ENCODE data around the gene COL4A2. TPM values are rescaled to one million over a fixed set of nuclear protein-coding genes. Genes with fewer than 3 reads are reported as not detected.

Gene COL4A2
- total RNA-seq, 1 experiment from 2014 or later = 1.6 TPM

DNA sequence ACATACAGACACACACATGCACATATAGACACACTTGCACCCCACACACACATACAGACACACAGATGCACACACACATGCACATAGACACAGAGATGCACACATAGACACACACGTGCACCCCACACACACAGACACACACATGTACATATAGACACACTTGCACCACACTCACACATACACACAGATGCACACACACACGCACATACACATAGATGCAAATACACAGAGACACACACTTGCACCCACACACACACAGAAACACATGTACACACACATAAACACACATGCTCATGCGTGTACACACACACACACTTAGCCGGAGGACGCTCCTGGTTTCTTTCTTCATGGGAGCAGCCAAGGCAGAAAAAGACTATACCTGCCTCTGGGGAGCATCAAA is 10.0 kb downstream of the COL4A2 start:
- H3K36me3 ChIP-seq (ENCODE audit: control insufficient read depth in 1 of 2, insufficient read depth in 2 of 2, low read length in 2 of 2) = no peaks in the 10 kb centered on the region
- ChIA-PET RAD21 (ENCODE audit: low non-redundant PET in 1 of 2, low total read pairs in 2 of 2, uncharacterized antibody in 2 of 2, unreplicated experiment in 2 of 2) (no interaction called here), CTCF (no interaction called here), POLR2A (no interaction called here)
- no peak for TF ChIP-seq POLR2AphosphoS5 (IDR thresholded peaks at IDR 0.05; ENCODE audit: low read depth, low read length)
- TF ChIP-seq ELF1 (IDR thresholded peaks at IDR 0.05; ENCODE audit: borderline replicate concordance, low read depth) = no peak
- TF ChIP-seq SIN3A (IDR thresholded peaks at IDR 0.05; ENCODE audit: low read depth) = no peak
- TF ChIP-seq, protein P1, sequence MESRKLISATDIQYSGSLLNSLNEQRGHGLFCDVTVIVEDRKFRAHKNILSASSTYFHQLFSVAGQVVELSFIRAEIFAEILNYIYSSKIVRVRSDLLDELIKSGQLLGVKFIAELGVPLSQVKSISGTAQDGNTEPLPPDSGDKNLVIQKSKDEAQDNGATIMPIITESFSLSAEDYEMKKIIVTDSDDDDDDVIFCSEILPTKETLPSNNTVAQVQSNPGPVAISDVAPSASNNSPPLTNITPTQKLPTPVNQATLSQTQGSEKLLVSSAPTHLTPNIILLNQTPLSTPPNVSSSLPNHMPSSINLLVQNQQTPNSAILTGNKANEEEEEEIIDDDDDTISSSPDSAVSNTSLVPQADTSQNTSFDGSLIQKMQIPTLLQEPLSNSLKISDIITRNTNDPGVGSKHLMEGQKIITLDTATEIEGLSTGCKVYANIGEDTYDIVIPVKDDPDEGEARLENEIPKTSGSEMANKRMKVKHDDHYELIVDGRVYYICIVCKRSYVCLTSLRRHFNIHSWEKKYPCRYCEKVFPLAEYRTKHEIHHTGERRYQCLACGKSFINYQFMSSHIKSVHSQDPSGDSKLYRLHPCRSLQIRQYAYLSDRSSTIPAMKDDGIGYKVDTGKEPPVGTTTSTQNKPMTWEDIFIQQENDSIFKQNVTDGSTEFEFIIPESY (IDR thresholded peaks at IDR 0.05; ENCODE audit: extremely low read depth, insufficient replicate concordance, low read length) = no peak
- peaks cover 22 to 24% of the 10 kb centered on the region in 2 experiments for H3K4me1 ChIP-seq (ENCODE audit: control insufficient read depth in 1 of 2, insufficient read depth in 2 of 2, low read length in 2 of 2)
- H3K79me2 ChIP-seq (ENCODE audit: insufficient read depth, low read length) = no peaks in the 10 kb centered on the region
- no peak overlapping the region for H3K4me2 ChIP-seq (ENCODE audit: low read length)
- no peak overlapping the region for H3K9ac ChIP-seq (ENCODE audit: low read length)
- no peaks in the 10 kb centered on the region for H4K20me1 ChIP-seq (ENCODE audit: insufficient read depth)
- H3K9me3 ChIP-seq (ENCODE audit: control insufficient read depth in 1 of 2, insufficient read depth in 1 of 2, low read depth in 1 of 2, low read length in 2 of 2) = no peaks in the 10 kb centered on the region
- no peak overlapping the region for H2AFZ ChIP-seq (ENCODE audit: low read depth, low read length, poor library complexity, severe bottlenecking)
- no peaks in the 10 kb centered on the region for H3K9me2 ChIP-seq (ENCODE audit: insufficient read depth)
- DNase-seq (ENCODE audit: low read depth, low spot score) = no peak
- no peak overlapping the region for H3K4me3 ChIP-seq (replicated peaks in 1 of 2; ENCODE audit: low read depth in 1 of 2, low read length in 2 of 2)
- H3K27ac ChIP-seq (ENCODE audit: low read depth, low read length) = no peak overlapping the region
- H3K27me3 ChIP-seq (ENCODE audit: insufficient read depth, low read length) = 0 out of 2 replicates have a peak, but pooled peaks cover under 1% of the 10 kb centered on the region
- no TSS peak for BruUV-seq (replicated peaks)
- intact Hi-C loops (cut with micrococcal nuclease) = no loop called here
- no peak for ATAC-seq

DNA sequence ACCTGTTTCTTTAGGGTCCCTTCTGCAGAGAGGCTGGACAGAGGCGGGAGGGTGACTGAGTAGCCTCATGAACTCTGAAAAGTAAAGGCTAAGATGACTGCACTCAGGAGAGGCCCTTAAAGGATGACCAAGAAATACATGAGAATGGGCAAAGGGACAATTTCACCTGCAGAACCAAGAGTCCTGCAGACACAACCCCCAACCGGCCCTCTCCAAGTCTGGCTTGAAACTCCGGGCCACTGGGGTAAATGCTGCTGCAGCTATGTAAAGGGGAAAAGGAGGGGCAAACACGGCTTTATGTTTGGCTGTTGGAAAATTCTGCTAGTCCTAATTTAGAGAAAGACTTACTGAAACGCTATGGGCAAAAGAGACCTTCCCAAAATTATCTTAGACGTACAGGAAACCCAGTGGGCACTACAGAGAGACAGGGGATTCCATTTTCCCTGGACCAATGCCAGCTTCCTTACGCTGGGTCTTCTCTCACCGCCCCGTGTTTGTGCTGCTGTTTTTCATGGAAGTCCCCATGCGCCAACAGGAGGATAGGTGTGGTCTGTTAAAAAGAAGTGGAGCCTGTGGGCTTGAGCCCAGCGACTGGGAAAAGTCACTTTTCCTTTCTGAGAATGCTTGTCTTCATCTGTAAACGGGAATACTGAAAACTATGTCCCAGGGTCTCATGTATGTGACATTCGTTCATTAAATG is 10.6 kb downstream of the COL4A2 start:
- CTCF ChIA-PET = no interaction called here
- BruUV-seq (replicated peaks) = no TSS peak
- H3K4me1 ChIP-seq (ENCODE audit: control insufficient read depth in 1 of 2, insufficient read depth in 2 of 2, low read length in 2 of 2) = peaks cover 22% of the 10 kb centered on the region in 2 experiments
- TF ChIP-seq, protein P2, sequence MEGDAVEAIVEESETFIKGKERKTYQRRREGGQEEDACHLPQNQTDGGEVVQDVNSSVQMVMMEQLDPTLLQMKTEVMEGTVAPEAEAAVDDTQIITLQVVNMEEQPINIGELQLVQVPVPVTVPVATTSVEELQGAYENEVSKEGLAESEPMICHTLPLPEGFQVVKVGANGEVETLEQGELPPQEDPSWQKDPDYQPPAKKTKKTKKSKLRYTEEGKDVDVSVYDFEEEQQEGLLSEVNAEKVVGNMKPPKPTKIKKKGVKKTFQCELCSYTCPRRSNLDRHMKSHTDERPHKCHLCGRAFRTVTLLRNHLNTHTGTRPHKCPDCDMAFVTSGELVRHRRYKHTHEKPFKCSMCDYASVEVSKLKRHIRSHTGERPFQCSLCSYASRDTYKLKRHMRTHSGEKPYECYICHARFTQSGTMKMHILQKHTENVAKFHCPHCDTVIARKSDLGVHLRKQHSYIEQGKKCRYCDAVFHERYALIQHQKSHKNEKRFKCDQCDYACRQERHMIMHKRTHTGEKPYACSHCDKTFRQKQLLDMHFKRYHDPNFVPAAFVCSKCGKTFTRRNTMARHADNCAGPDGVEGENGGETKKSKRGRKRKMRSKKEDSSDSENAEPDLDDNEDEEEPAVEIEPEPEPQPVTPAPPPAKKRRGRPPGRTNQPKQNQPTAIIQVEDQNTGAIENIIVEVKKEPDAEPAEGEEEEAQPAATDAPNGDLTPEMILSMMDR (IDR thresholded peaks at IDR 0.05 in 2 of 3, conservative IDR thresholded peaks at IDR 0.05 in 1 of 3; ENCODE audit: borderline replicate concordance in 1 of 3, insufficient read depth in 1 of 3, low read depth in 2 of 3, low read length in 2 of 3) = no peak
- TF ChIP-seq POLR2A (IDR thresholded peaks at IDR 0.05; ENCODE audit: borderline replicate concordance, extremely low read depth, insufficient read depth, insufficient read length) (no peak), ZNF274 (IDR thresholded peaks at IDR 0.05; ENCODE audit: low read depth, low read length) (no peak), YY1 (IDR thresholded peaks at IDR 0.05; ENCODE audit: extremely low read depth, insufficient replicate concordance, low read depth, low read length) (no peak), CEBPB (IDR thresholded peaks at IDR 0.05; ENCODE audit: low read depth) (no peak), ELF1 (IDR thresholded peaks at IDR 0.05; ENCODE audit: borderline replicate concordance, low read depth) (no peak), FOSL1 (IDR thresholded peaks at IDR 0.05; ENCODE audit: low read depth) (no peak), TCF7L2 (IDR thresholded peaks at IDR 0.05; ENCODE audit: borderline replicate concordance, extremely low read depth, insufficient read depth, insufficient read length) (no peak), SRF (IDR thresholded peaks at IDR 0.05; ENCODE audit: low read depth) (no peak), POLR2AphosphoS5 (IDR thresholded peaks at IDR 0.05; ENCODE audit: low read depth, low read length) (no peak), ZFX (IDR thresholded peaks at IDR 0.05) (no peak), JUND (IDR thresholded peaks at IDR 0.05) (no peak), EZH2phosphoT487 (IDR thresholded peaks at IDR 0.05; ENCODE audit: borderline replicate concordance) (no peak), RAD21 (IDR thresholded peaks at IDR 0.05; ENCODE audit: low read depth) (no peak)
- TF ChIP-seq, protein P3, sequence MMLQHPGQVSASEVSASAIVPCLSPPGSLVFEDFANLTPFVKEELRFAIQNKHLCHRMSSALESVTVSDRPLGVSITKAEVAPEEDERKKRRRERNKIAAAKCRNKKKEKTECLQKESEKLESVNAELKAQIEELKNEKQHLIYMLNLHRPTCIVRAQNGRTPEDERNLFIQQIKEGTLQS (IDR thresholded peaks at IDR 0.05) = no peak

More for the DNA sequence above, 10.6 kb downstream of the COL4A2 start:
- Histone ChIP-seq H2AFZ (ENCODE audit: low read depth, low read length, poor library complexity, severe bottlenecking) (no peak overlapping the region), H3K79me2 (ENCODE audit: insufficient read depth, low read length) (no peaks in the 10 kb centered on the region), H3K36me3 (ENCODE audit: control insufficient read depth in 1 of 2, insufficient read depth in 2 of 2, low read length in 2 of 2) (no peaks in the 10 kb centered on the region), H3K27me3 (ENCODE audit: insufficient read depth, low read length) (no peaks in the 10 kb centered on the region), H3K9me3 (ENCODE audit: control insufficient read depth in 1 of 2, insufficient read depth in 1 of 2, low read depth in 1 of 2, low read length in 2 of 2) (no peaks in the 10 kb centered on the region), H4K20me1 (ENCODE audit: insufficient read depth) (no peaks in the 10 kb centered on the region), H3K27ac (ENCODE audit: low read depth, low read length) (no peak overlapping the region), H3K4me2 (ENCODE audit: low read length) (no peak overlapping the region), H3K4me3 (replicated peaks in 1 of 2; ENCODE audit: low read depth in 1 of 2, low read length in 2 of 2) (no peak overlapping the region), H3K9ac (ENCODE audit: low read length) (no peak overlapping the region), H3K9me2 (ENCODE audit: insufficient read depth) (no peaks in the 10 kb centered on the region)
- ATAC-seq (no peak), DNase-seq (ENCODE audit: low read depth, low spot score) (no peak)
- intact Hi-C loops (cut with micrococcal nuclease) = no loop called here
- ChIA-PET RAD21 (ENCODE audit: low non-redundant PET in 1 of 2, low total read pairs in 2 of 2, uncharacterized antibody in 2 of 2, unreplicated experiment in 2 of 2) (no interaction called here), POLR2A (no interaction called here)
